Endothelial cell of umbilical vein (primary cell): ENCODE data around the gene MYO1E.

ENCODE experiments used
- CTCF ChIP-seq, 2 donors: IDR thresholded peaks; 1 replicate in 1 of 2; 2 replicates in 1 of 2; pipeline ENCODE4 v1.5.1; 2011; ENCODE audit warnings: low read length in 2 of 2, mild to moderate bottlenecking in 2 of 2, moderate library complexity in 2 of 2, control low read depth in 1 of 2, inconsistent platforms in 1 of 2, low read depth in 1 of 2; ENCODE audit not compliant: insufficient read depth in 1 of 2; ENCODE audit errors: extremely low read depth in 1 of 2
- EZH2 ChIP-seq: IDR thresholded peaks from 2 replicates; pipeline ENCODE4 v1.6.1; 2012; ENCODE audit warnings: borderline replicate concordance, low read depth, mild to moderate bottlenecking, moderate library complexity, low read length, inconsistent platforms; ENCODE audit not compliant: severe bottlenecking
- FOS ChIP-seq: IDR thresholded peaks from 2 replicates; pipeline ENCODE4 v1.6.1; 2011; ENCODE audit warnings: mild to moderate bottlenecking, low read length, moderate library complexity, borderline replicate concordance; ENCODE audit not compliant: insufficient read depth
- GATA2 ChIP-seq: IDR thresholded peaks from 2 replicates; pipeline ENCODE4 v1.7.0; 2011; ENCODE audit warnings: low read depth, mild to moderate bottlenecking, moderate library complexity, mixed read lengths, low read length; ENCODE audit not compliant: insufficient read length, insufficient read depth
- JUN ChIP-seq: IDR thresholded peaks from 2 replicates; pipeline ENCODE4 v1.6.1; 2011; ENCODE audit warnings: borderline replicate concordance, low read depth; ENCODE audit not compliant: insufficient read length, insufficient read depth
- MAX ChIP-seq: IDR thresholded peaks from 2 replicates; pipeline ENCODE4 v1.6.1; 2011; ENCODE audit not compliant: insufficient read depth, insufficient read length
- POLR2A ChIP-seq: IDR thresholded peaks from 2 replicates; pipeline ENCODE4 v1.6.1; 2012; ENCODE audit warnings: low read depth, mild to moderate bottlenecking, control low read depth, low read length
- POLR2AphosphoS5 ChIP-seq: IDR thresholded peaks from 2 replicates; pipeline ENCODE4 v1.6.1; 2012; ENCODE audit warnings: low read depth, mild to moderate bottlenecking, control low read depth, low read length, moderate library complexity; ENCODE audit not compliant: insufficient read depth

- TF ChIP-seq JUN (no peak), FOS (no peak), CTCF (IDR thresholded peaks at IDR 0.05; ENCODE audit: extremely low read depth in 1 of 2, insufficient read depth in 1 of 2, low read depth in 1 of 2, low read length in 2 of 2) (no peak), POLR2A (no peak), POLR2AphosphoS5 (no peak), EZH2 (no peak), GATA2 (no peak), MAX (no peak)
Measured at GRCh38 chr15:59157396-59157795, 215.3 kb downstream of the MYO1E start.
